HG02571 (cell line): Measurements from ENCODE around the gene KRTAP10-5.
"Not testable (repeated sequence)": the region's sequence is repeated elsewhere in the genome, so short reads cannot be mapped to it uniquely, and the experiment has no call there.

ENCODE experiments used
- ATAC-seq: cut with Tn5 transposase; IDR thresholded peaks from one replicate; pipeline ENCODE4 v1.9.1; 2021; ENCODE audit warnings: mild to moderate bottlenecking, moderate library complexity; ENCODE audit not compliant: unreplicated experiment

The KRTAP10-5 gene

GRCh38 chr21:44591801-44592130 is 11.4 kb upstream of the KRTAP10-5 start:
- ATAC-seq = not testable (repeated sequence)

- ATAC-seq = not testable (repeated sequence)
These were observed 10.7 kb upstream of the KRTAP10-5 start for GRCh38 chr21:44590897-44591800.

GRCh38 chr21:44590311-44590721 is 9.9 kb upstream of the KRTAP10-5 start:
- ATAC-seq = no peak

GRCh38 chr21:44589586-44590305 is 9.3 kb upstream of the KRTAP10-5 start:
- no peak for ATAC-seq

- no peak for ATAC-seq
These were observed 8.7 kb upstream of the KRTAP10-5 start for GRCh38 chr21:44589094-44589493.

DNA sequence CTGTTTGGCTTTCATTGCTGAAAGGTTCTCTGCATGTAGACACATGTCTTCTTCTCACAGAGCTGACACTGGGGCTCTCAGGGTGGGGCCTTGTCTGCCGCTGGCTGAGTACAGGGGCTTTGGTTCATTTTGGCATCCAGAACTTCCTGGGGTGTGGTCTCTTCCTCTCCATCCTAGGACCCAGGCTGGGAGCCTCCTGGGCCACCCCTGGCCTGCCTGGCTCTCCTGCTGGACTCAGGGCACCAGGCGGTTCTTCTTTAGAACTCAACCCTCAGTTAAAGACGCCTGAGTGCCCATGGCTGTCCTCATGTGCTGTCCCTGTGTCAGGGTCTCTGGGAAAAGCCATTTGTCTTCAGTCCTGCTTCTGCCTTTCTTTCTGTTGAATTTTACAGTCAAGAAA is 5.5 kb upstream of the KRTAP10-5 start:
- ATAC-seq = no peak

- ATAC-seq = no peak
These were observed 3.4 kb upstream of the KRTAP10-5 start for GRCh38 chr21:44583800-44584147.

DNA sequence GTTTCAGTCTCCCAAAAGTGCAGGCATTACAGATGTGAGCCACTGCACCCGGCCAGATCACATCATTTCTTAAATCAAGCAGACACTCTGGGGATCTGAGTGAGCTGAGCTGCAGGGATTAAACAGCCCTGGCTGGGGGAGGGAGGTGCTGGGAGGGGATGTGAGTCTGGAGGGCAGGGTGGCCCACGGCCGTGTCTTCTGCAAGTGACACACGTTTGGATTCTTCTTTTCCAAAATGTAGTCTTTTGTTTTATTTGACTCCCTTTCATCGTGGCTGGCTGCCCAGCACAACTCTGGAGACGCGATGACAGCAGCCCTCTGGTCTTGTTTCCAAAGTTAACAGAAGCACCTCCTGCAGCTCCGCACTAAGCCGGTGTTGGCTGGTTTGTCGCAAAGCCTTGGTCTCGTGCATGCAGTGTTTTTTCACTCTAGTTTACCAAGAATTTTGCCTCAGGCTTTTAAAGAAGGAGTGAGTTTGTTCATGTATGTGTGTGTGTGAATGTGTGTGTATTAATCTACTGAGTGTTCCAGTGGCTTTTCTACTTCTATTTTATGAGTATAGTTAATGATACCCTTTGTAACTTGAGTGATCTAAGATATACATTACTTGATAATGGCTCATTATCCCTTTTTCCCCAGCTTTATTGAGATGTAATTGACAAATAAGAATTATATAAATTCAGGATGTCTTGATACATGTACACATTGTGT is 2.8 kb upstream of the KRTAP10-5 start:
- ATAC-seq = no peak

- ATAC-seq = no peak
These were observed 1.7 kb upstream of the KRTAP10-5 start for GRCh38 chr21:44582055-44582454.

- no peak for ATAC-seq
These were observed 754 bp upstream of the KRTAP10-5 start for GRCh38 chr21:44581158-44581557.

- ATAC-seq = no peak
These were observed 615 bp downstream of the KRTAP10-5 start for GRCh38 chr21:44579833-44580144.

DNA sequence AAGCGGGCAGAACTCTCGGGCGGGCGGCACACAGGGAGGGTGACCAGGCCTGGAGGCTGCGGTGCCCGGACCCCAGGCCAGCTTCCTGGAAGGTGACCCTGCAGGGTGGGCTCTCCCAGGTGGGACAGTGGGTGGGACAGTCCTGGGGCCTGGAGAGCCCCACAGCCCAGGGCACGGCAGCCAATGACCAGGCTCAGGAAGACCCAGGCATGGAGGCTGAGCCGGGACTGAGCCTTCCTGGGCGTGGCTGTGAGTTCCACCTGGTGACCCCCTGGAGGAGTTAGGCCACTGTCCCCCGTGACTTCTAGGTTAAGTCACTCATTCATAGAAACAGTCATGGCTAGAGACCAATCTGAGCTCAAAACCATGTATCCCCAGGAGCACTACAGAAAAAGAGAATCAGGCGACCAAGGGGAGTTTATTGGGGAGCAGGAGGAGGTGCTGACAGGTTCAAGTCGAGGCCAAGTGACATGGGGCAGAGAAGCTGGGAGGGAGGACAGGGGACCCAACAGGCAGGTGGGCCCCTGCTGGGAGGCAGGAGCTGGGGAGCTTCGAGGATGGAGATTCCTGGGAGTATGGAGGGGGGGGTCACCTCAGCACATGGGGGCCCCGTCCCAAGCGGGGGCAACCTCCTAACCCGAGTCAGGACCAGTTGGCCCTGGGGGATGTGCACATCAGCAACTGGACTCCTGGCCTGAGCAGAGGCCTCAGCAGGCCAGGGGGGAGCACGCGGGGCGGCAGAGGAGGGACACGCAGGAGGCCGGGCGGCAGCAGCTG is 1.2 kb downstream of the KRTAP10-5 start:
- ATAC-seq = no peak

DNA sequence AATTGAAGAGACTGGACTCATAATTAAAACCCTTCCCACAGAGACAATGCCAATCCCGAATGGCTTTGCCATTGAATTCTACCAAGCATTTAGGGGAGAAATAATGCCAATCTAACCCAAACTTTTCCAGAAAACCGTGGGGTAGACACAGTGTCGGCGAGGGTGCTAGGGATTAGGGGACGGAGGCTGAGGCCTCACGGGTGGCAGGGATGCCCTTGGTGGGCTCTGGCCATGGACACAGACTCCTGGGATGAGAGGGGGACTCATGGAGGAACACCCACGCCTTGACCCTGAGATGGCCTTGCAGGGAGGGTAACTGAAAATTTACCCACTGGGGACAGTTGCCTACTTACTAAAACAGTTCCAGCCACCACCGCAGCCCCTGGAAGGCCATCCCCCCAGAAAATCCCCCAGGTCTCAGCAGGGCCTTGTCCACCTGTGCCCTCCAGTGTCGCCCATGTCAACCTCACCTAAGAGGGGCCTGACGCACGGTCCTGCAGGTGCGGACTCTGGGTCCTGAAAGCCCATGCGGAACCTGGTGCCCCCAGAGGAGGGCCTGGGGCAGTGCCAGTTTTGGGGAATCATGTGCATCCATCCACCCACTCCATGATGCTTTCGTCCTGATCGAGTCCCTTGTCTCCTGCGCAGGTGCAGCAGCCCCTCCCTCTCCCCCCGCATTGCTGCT is 1.9 kb downstream of the KRTAP10-5 start:
- ATAC-seq = no peak

DNA sequence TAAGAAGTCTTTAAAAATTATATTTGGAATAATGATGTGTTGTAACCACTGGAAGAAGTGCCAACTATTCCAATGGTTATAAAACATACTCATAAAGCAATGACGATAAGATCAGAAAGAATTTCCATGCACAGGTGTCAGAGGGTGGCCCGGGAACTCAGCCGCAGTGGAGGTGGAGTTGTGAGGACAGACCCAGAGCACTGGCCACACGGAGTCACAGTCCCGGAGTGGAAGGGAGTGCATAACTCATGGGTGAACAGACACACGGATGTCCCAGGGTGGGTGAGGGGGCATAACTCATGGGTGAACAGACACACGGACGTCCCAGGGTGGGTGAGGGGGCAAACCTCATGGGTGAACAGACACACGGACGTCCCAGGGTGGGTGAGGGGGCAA is 4.4 kb downstream of the KRTAP10-5 start:
- no peak for ATAC-seq

GRCh38 chr21:44575307-44576024 is 4.9 kb downstream of the KRTAP10-5 start:
- no peak for ATAC-seq

DNA sequence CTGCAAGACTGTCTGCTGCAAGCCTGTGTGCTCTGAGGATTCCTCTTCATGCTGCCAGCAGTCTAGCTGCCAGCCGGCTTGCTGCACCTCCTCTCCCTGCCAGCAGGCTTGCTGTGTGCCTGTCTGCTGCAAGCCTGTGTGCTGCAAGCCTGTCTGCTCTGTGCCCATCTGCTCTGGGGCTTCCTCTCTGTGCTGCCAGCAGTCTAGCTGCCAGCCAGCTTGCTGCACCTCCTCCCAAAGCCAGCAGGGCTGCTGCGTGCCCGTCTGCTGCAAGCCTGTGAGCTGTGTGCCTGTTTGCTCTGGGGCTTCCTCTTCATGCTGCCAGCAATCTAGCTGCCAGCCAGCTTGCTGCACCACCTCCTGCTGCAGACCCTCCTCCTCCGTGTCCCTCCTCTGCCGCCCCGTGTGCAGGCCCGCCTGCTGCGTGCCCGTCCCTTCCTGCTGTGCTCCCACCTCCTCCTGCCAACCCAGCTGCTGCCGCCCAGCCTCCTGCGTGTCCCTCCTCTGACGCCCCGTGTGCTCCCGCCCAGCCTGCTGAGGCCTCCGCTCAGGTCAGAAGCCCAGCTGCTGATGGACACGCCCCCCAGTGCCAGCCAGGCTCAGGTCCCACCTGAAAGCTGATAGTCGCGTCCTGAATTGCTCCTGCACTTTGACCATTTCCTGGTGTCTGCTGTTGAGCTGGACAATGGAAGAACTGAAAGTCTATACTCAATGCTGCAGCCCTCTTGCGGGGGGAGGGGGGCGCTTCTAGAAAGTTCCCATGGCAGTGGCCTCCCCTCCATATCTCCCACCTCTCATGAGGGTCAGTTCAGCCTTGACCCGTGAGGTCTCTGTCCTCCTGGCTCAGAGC is 5.7 kb downstream of the KRTAP10-5 start:
- no peak for ATAC-seq

DNA sequence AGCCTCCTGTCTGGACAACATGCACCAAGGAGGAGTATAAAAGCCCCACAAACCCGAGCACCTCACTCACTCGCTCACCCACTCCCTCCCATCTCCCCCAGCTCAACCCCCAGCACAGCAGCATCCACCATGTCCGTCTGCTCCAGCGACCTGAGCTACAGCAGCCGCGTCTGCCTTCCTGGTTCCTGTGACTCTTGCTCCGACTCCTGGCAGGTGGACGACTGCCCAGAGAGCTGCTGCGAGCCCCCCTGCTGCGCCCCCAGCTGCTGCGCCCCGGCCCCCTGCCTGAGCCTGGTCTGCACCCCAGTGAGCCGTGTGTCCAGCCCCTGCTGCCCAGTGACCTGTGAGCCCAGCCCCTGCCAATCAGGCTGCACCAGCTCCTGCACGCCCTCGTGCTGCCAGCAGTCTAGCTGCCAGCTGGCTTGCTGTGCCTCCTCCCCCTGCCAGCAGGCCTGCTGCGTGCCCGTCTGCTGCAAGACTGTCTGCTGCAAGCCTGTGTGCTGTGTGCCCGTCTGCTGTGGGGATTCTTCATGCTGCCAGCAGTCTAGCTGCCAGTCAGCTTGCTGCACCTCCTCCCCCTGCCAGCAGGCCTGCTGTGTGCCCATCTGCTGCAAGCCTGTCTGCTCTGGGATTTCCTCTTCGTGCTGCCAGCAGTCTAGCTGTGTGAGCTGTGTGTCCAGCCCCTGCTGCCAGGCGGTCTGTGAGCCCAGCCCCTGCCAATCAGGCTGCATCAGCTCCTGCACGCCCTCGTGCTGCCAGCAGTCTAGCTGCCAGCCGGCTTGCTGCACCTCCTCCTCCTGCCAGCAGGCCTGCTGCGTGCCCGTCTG is 6.6 kb downstream of the KRTAP10-5 start, which contains the start of gene KRTAP10-4:
Gene KRTAP10-4 (plus strand): TSS at position 100 of the 827 bp plus-strand sequence. CDS start 30 bp downstream, at position 130.
- not testable (repeated sequence) for ATAC-seq
